SU-DHL-6 (cell line): ENCODE results near the gene DOK6.

Source experiments
- EZH2phosphoT487 ChIP-seq: fragments of 200-600 bp; sonication (generic), shearing (Covaris generic); conservative IDR thresholded peaks from 2 replicates; pipeline ENCODE4 v1.6.1; 2018; ENCODE audit warnings: mild to moderate bottlenecking, antibody characterized with exemption, low read length, moderate library complexity, mixed read lengths
- TF ChIP-seq, protein P1 (sequence below): fragments of 200-600 bp; sonication (generic); IDR thresholded peaks from one replicate; pipeline ENCODE4 v1.5.1; 2017; ENCODE audit warnings: antibody characterized with exemption, mild to moderate bottlenecking, low read length, moderate library complexity; ENCODE audit not compliant: insufficient read depth, poor library complexity, severe bottlenecking

DNA sequence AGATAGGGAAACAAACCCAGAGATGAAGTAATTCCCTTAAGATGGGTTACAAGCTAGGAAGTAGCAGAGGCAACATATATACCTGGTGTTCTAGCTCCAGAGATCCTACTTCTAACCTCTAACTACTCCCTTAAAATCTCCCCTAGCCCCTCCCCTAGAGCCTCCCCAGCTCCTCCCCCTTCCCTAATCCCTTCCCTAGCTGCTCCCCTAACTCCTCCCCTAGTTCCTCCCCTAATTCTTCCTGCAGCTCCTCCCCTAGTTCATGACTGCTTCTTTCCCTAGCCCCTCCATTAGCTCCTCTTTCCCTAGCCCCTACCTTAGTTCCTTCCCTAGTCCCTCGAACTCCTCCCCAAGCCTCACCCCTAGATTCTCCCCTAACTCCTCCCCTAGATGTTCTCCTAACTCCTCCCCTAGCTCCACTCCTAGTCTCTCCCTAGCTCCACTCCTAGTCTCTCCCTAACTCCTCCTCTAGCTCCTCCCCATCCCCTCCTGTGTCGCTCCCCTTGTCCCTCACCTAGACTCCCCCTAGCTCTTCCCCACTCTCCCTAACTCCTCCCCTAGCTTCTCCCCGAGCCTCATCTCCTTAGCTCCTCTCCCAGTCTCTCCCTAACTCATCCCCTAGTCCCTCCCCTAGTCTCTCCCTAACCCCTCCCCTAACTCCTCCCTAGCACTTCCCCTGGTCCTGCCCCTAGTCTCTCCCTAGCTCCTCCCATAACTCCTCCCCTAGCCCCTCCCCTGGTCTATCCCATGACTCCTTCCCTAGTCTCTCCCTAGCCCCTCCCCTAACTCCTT lies 438.1 kb downstream of the DOK6 start:
- TF ChIP-seq, protein P1, sequence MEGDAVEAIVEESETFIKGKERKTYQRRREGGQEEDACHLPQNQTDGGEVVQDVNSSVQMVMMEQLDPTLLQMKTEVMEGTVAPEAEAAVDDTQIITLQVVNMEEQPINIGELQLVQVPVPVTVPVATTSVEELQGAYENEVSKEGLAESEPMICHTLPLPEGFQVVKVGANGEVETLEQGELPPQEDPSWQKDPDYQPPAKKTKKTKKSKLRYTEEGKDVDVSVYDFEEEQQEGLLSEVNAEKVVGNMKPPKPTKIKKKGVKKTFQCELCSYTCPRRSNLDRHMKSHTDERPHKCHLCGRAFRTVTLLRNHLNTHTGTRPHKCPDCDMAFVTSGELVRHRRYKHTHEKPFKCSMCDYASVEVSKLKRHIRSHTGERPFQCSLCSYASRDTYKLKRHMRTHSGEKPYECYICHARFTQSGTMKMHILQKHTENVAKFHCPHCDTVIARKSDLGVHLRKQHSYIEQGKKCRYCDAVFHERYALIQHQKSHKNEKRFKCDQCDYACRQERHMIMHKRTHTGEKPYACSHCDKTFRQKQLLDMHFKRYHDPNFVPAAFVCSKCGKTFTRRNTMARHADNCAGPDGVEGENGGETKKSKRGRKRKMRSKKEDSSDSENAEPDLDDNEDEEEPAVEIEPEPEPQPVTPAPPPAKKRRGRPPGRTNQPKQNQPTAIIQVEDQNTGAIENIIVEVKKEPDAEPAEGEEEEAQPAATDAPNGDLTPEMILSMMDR, result no peak
- TF ChIP-seq EZH2phosphoT487, result no peak
